AG04449 (cell line): Measurements from ENCODE around the gene DCAF5.

Experiments
- CTCF ChIA-PET: fragments of 350-600 bp; formaldehyde crosslinking; extraction: SDS; loops from one replicate; lab custom pipeline; 2021; ENCODE audit warnings: antibody characterized with exemption; lab: Yijun Ruan, JAX
- POLR2A ChIA-PET: fragments of 400-600, 350-600 bp; formaldehyde crosslinking; extraction: SDS; loops from one replicate; lab custom pipeline; 2020; ENCODE audit warnings: antibody characterized with exemption, inconsistent platforms; lab: Yijun Ruan, JAX
- DNase-seq: peaks from one replicate; pipeline ENCODE4 v3.0.0-alpha.2; 2010; ENCODE audit warnings: low read depth, low spot score
- H3K4me3 ChIP-seq: 2 replicates; pipeline ENCODE4 v1.5.1; 2011; ENCODE audit warnings: low read depth, mild to moderate bottlenecking, control low read depth, low read length
- TF ChIP-seq, protein P1 (sequence below): IDR thresholded peaks from one replicate; pipeline ENCODE4 v1.5.1; 2011; ENCODE audit warnings: mild to moderate bottlenecking, moderate library complexity, low read length, control low read depth, inconsistent platforms; ENCODE audit not compliant: insufficient read depth; ENCODE audit errors: missing control alignments

Gene DCAF5

DNA sequence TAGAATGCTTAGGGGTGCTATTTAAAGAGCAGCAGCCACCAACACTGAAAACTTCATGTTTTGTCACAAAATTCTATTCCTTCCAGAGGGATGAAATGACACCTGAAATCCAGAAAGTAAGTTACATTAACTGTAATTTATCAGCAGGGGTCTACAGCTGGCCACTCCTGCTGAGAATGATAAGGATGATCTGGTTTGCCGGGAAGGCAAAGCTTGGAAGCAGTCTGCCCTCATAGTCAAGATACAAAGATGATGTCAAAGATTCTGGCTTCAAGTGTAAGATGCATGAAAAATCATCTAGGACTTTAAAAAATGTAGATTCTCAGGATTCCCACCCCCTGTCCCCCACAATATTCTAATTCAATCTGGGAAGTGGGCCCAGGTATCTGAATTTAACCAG lies 58.4 kb downstream of the DCAF5 start:
- no peak for DNase-seq
- TF ChIP-seq, protein P1, sequence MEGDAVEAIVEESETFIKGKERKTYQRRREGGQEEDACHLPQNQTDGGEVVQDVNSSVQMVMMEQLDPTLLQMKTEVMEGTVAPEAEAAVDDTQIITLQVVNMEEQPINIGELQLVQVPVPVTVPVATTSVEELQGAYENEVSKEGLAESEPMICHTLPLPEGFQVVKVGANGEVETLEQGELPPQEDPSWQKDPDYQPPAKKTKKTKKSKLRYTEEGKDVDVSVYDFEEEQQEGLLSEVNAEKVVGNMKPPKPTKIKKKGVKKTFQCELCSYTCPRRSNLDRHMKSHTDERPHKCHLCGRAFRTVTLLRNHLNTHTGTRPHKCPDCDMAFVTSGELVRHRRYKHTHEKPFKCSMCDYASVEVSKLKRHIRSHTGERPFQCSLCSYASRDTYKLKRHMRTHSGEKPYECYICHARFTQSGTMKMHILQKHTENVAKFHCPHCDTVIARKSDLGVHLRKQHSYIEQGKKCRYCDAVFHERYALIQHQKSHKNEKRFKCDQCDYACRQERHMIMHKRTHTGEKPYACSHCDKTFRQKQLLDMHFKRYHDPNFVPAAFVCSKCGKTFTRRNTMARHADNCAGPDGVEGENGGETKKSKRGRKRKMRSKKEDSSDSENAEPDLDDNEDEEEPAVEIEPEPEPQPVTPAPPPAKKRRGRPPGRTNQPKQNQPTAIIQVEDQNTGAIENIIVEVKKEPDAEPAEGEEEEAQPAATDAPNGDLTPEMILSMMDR: no peak
- ChIA-PET POLR2A (interaction anchor here (0.6 to 1.5 kb wide), 5 partner anchors 15 to 162 kb away, joined by 3 to 4 read pairs (median 3); partner anchors contain the start of gene ACTN1), CTCF (interaction anchor here (0.9 to 7.3 kb wide), 9 partner anchors 9 to 250 kb away, joined by 3 to 44 read pairs (median 5); no protein-coding TSS in a partner anchor)
- no peak overlapping the region for H3K4me3 ChIP-seq

DNA sequence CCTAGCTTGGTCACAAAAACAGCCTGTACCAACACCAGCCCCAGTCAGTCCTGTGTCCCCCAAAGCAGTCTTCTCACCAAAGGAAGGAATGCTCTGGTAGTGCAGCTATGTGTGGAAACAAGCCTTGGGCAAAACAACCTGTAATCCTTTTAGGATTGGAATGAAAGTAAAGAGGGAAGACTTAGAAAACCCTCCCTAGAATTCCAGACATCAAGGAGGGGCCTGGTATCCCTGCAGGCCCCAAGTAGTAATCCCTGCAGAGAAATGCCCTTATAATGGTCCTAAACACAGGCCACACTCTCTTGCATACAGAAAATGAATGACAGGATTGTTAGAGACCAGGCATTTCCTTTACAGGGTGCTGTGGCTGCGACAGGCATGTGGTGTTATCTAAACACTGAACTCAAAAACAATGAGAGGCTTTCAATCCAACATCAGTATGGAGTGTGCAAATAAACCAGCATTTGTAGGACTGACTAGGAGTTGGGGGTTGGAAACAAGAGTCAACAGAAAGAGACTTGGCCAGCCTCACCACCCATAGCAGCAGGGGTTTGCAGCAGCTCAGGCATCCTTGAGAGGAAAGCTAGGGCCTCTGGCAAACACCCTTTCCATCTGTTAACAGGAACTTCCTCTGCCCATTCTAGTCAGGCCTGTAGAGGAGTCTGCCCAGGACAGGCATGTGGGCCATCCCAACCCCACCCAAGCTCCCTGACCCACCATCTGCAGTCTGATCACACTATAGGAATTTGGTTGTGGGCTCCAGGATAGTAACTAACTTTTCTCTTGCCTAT lies 59.1 kb downstream of the DCAF5 start:
- POLR2A ChIA-PET: interaction anchor here (0.6 to 1.5 kb wide), 6 partner anchors 14 to 162 kb away, joined by 3 to 4 read pairs (median 3); partner anchors contain the start of gene ACTN1
- H3K4me3 ChIP-seq: no peak overlapping the region
- CTCF ChIA-PET: interaction anchor here (0.7 to 7.3 kb wide), 19 partner anchors 9 to 231 kb away, joined by 3 to 50 read pairs (median 4); no protein-coding TSS in a partner anchor
- no peak for DNase-seq
- TF ChIP-seq, protein P1: no peak

DNA sequence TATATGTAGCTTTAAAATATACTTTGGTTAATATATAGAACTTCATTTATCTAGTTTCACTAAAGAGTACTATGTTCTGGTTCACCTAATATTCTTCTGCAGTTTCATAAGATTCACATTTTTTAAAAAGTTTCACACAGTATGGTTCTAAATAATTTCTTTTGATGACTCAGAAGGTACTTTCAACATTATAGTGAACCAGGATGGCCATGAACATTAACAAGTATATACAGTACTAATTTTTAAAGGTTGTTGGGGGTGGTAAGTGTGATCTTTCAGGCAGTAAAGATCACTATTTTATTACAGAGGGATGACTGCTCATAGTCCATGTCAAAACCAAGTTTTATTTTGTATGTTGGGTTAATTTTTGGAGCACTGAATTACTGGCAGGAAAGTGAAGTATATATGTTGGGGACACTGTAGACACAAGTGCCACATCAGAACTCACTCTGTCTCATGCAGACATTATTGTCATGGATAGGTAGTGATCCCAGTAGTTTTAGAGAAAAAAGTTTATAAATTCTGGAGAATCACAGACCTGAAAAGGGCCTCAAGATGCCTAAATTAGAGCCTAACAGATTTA lies 60.0 kb downstream of the DCAF5 start:
- H3K4me3 ChIP-seq: no peak overlapping the region
- ChIA-PET CTCF (interaction anchor here (0.7 to 7.3 kb wide), 17 partner anchors 8 to 230 kb away, joined by 3 to 50 read pairs (median 3); no protein-coding TSS in a partner anchor), POLR2A (interaction anchor here (1.2 to 1.5 kb wide), 2 partner anchors 115 to 117 kb away, joined by 3 to 4 read pairs; no protein-coding TSS in a partner anchor)
- no peak for DNase-seq
- TF ChIP-seq, protein P1: no peak

DNA sequence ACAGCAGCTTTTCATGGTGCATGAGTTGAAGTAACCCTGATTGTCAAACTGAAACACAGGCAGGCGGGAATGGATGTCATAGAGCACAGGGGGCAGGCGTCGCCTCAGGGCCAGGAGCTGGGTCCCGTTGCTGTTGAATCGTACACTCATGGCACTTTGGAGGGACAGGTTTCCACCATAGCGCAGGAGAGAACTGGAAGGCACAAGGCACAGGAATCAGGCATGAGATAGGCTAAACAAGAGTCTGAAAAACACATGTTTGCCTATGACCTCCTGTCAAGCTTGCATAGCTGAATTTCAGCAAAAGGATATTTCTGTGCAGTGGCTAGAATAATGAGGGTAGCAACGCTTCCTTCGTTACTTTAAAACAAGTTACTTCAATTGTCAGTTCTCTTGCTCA lies 61.2 kb downstream of the DCAF5 start:
- no peak overlapping the region for H3K4me3 ChIP-seq
- CTCF ChIA-PET: interaction anchor here (0.9 to 7.3 kb wide), 15 partner anchors 8 to 229 kb away, joined by 3 to 50 read pairs (median 6); no protein-coding TSS in a partner anchor
- POLR2A ChIA-PET: interaction anchor here (2.0 kb wide), 1 partner anchor 115 kb away, joined by 11 read pairs; no protein-coding TSS in a partner anchor
- DNase-seq: no peak
- TF ChIP-seq, protein P1: no peak

DNA sequence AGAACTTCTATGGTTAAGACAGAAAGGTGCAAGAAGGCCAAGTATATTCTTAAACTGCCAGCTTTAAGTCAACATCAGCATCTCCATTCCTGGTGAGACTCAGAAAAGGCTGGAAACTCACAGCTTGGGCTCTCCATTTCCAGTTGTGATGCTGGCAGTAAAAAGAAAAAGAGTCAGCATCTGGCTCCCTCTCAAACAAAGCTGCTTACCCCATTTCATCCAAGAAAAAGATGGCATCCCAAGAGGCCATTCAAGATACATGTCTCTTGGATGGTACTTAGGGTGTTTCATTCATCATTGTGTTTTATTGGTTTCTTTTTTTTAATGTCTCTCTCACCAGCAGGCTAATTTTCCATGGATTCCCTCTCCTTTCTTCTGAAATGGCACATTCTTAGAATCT lies 61.9 kb downstream of the DCAF5 start:
- ChIA-PET POLR2A (interaction anchor here (2.0 kb wide), 1 partner anchor 114 kb away, joined by 11 read pairs; no protein-coding TSS in a partner anchor), CTCF (interaction anchor here (0.9 to 7.3 kb wide), 26 partner anchors 8 to 228 kb away, joined by 3 to 50 read pairs (median 6); no protein-coding TSS in a partner anchor)
- H3K4me3 ChIP-seq: no peak overlapping the region
- no peak for DNase-seq
- TF ChIP-seq, protein P1: no peak
